HG03432 (cell line): ENCODE data around the gene GMPR.
A peak's percentile ranks its signal among the peaks of the same experiment; 100 is the strongest.
"Not testable (repeated sequence)": the region's sequence is repeated elsewhere in the genome, so short reads cannot be mapped to it uniquely, and the experiment has no call there.

Source experiments
- ATAC-seq: cut with Tn5 transposase; IDR thresholded peaks from one replicate; pipeline ENCODE4 v1.9.1; 2021; ENCODE audit warnings: mild to moderate bottlenecking, moderate library complexity; ENCODE audit not compliant: unreplicated experiment

The GMPR gene

DNA sequence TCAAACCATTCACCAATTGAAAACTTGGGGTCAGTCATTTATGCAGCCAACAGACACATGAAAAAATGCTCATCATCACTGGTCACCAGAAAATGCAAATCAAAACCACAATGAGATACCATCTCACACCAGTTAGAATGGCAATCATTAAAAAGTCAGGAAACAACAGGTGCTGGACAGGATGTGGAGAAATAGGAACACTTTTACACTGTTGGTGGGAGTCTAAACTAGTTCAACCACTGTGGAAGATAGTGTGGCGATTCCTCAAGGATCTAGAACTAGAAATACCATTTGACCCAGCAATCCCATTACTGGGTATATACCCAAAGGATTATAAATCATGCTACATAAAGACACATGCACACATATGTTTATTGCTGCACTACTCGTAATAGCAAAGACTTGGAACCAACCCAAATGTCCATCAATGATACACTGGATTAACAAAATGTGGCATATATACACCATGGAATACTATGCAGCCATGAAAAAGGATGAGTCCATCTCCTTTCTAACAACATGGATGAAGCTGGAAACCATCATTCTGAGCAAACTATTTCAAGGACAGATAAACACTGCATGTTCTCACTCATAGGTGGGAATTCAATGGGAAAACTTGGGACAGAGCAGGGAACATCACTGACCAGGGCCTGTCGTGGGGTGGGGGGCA lies 13.2 kb upstream of the GMPR start:
- ATAC-seq = not testable (repeated sequence)

DNA sequence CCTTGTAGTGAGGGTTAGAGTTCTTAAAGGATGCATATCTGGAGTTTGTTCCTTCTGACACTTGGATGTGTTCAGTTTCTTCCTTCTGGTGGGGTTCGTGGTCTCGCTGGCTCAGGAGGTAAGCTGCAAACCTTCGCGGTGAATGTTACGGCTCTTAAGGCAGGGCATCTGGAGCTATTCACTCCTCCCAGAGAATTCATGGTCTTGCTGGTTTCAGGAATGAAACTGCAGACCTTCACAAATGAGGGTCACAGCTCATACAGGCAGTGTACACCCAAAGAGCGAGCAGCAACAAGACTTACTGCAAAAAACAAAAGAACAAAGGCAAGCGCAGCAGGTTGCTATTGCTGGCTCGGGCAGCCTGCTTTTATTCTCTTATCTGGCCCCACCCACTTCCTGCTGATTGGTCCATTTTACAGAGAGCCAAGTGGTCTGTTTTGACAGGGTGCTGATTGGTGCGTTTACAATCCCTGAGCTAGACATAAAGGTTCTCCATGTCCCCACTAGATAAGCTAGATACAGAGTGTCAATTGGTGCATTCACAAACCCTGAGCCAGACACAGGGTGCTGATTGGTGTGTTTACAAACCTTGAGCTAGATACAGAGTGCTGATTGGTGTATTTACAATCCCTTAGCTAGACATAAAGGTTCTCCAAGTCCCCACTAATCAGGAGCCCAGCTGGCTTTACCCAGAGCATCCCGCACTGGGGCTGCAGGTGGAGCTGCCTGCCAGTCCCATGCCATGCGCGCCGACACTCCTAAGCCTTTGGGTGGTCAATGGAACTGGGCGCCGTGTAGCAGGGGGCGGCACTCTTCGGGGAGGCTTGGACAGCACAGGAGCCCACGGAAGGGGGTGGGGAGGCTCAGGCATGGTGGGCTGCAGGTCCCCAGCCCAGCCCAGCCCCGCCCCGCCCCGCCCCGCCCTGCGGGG lies 12.0 kb upstream of the GMPR start:
- ATAC-seq = not testable (repeated sequence)

DNA sequence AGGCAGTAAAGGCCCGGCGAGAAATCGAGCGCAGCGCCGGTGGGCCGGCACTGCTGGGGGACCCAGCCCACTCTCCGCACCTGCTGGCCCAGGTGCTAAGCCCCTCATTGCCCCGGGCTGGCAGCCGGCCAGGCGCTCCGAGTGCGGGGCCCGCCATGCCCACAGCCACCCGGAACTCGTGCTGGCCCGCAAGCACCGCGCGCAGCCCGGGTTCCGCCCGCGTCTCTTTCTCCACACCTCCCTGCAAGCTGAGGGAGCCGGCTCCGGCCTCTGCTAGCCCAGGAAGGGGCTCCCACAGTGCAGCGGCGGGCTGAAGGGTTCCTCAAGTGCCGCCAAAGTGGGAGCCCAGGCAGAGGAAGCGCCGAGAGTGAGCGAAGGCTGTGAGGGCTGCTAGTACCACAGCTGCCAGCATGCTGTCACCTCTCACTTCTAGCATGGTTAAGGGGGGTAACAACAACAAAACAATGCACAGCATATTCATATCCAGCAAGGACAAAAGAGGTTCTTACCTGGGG lies 11.3 kb upstream of the GMPR start:
- no peak for ATAC-seq

GRCh38 chr6:16227605-16228004 lies 10.8 kb upstream of the GMPR start:
- no peak for ATAC-seq

GRCh38 chr6:16228043-16228442 lies 10.3 kb upstream of the GMPR start:
- no peak for ATAC-seq

DNA sequence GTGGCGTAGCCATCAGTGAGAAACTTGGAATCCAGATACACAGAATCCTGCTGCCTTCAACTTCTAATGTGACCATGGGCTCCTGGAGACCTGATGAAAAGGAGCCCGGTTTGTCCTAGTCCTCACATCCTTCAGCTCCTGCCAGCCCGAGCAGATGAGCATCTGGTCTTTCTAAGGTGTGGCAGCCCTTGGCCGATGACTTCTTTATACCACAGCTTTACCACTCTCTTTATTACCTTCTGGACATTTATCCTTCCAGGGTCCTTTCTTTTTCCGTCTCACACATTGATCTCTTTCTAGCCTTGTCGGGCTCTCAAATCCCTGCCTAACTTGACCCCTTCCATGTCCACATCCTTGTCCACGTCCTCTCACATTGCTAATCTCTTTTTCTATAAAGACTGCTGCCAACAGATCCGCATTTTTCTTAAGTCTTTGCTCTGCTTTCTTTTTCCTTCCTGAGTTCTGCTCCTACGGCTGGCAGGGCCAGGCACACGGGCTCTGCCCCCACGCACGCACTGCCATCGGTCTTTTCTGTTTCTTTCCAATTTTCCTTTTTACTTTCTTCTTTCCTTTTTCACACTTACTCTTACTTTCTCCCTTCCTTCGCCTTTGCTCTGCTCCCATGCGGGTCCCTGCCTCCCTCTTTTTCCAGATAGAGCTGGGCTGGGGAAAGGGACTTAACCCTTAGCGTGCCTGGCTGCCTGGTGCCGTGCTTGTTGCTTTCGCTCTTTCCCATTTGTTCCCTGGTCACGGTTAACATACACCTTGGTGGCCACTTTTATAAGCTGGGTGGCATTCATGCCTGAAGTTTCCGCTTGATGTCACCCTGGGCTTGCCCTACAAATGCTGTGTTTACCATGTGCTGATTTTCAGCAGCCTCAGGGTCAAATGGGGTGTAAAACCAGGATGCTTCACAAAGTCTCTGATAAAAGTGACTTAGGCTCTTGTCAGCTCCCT lies 9.4 kb upstream of the GMPR start:
- ATAC-seq = no peak

DNA sequence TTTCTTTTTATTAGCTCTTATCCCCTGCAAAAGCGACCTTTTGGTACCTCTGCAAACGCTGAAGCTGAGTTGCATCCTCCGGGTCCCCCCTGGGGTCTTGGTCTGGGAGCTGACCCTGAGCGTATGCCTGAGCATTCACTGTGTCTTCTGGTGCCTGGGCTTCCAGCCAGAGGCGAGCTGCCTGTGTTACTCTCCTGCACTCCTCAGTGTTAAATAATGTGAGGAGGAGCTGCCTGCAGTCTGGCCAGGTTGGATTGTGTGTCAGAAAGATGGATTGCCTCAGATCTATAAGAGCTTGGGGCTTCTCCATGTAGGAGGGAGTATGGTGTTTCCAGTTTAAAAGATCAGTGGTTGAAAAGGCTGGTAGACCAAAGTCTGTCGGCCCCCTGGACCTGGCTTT lies 8.7 kb upstream of the GMPR start:
- no peak for ATAC-seq

- ATAC-seq = no peak
Observed at GRCh38 chr6:16230953-16231352, 7.4 kb upstream of the GMPR start.

DNA sequence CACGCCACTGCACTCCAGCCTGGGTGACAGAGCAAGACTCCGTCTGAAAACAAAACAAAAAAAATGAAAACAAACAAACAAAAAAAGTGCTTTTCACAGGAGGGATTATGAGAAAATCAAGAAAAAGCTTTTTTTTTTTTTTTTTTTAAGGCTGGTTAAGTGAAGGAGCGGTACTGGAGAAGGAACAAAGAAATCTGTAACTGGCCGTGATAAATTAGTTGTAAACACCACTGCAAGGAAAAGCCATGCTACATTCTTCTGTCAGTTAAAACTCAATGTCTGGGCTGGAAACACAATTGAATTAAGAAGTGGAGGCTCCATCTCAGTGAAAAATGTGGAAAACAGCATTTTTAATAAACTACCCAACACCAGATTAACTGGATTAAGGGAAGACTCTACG lies 6.3 kb upstream of the GMPR start:
- no peak for ATAC-seq

DNA sequence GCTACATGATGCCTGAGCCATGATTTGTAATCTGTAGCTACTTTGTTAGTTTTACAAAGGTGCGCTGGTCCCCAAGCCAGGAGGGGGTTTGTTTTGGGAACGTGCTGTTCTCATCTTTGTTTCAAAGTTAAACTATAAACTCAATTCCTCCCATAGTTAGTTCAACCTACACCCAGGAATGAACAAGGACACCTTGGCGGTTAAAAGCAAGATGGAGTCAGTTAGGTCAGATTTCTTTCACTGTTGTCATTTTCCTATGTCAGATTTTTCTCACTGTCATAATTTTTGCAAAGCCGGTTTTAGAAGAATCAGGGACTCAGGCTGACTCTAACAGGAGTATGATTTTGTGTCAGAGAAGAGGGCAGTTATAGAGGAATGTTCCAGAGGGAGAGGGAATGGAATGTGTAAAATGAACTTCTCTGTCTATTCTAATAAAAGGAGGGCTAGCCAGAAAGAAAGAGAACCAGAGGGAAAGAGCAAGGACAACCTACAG lies 2.3 kb upstream of the GMPR start:
- ATAC-seq = no peak

DNA sequence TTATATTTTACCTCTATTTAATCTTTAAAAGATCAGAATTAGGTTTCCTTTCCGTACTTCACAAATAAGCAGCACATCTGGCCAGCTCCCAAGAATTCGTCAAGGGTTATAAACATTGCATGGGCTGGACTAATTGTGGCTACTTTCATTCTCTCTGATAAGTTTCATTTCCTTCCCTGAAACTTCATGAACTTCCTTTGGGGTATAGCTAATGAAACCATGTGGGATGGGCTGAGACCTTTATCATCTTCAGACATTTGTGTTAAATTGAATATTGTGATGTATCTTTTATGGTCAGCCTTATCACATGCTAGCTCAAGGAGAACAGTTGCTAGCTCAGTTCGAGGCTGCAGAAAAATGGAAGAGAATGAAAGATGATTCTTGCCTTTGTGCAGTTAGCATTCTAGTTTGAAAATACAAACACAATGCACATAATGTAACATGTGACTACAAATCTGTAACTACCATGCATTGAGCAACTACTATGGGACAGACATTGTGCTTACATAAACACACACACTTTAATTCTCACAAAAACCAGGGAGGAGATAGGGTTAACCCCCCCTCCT lies 1.7 kb upstream of the GMPR start:
- ATAC-seq = peak; percentile 42

DNA sequence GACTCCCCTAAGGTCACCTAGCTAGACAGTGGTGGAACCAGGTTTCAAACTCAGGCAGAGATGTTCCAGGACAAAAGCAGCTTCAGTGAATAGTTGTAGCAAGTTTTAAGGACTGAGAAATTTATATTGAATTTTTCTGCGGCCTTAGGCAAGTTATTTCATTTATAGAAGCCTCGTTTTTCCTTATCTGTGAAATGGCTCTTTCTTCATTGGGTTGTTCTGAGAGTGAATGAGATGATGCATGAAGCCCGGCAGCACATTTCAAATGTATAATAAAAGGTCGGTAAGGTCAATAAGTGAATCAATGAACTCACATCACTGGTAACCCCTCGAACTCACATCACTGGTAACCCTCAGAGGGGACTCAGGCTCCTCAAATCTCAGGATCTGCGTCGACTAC lies 1.1 kb upstream of the GMPR start:
- ATAC-seq = no peak

GRCh38 chr6:16238963-16239797 lies 793 bp downstream of the GMPR start:
- no peak for ATAC-seq

- no peak for ATAC-seq
Observed at GRCh38 chr6:16239798-16240123, 1.4 kb downstream of the GMPR start.

DNA sequence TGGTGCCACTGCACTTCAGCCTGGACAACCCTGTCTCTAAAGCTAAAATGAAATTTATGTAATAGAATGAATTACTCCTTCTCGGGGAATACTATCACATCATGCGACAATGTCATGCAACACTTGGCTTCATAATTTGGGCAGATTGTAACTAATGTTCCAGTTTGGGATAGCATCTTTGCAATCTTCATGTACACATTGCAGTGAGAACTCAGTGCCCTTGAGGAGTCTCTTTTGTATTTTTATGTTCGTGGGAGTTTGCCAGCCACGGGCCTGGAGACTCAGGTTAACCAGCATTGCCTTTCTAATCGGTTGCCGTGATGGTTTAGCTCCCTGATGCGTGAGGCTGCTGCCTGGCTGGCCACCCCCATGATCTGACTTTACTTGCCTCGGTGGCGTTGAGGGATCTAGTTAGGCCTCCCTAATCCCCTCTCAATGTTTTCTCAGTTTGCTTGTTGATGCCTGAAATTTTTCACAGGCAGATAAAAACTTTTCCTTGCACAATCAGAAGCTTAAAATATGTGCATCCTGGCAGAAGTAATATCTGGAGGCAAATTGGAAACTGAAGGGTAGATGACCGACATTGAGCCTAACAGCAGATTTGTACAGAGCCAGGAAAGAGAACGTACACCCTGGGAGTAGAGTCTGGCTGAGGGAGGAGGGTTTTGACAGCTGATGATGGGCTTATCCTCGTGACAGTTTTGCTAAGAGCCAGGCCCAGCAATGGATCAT lies 2.4 kb downstream of the GMPR start:
- ATAC-seq = no peak

DNA sequence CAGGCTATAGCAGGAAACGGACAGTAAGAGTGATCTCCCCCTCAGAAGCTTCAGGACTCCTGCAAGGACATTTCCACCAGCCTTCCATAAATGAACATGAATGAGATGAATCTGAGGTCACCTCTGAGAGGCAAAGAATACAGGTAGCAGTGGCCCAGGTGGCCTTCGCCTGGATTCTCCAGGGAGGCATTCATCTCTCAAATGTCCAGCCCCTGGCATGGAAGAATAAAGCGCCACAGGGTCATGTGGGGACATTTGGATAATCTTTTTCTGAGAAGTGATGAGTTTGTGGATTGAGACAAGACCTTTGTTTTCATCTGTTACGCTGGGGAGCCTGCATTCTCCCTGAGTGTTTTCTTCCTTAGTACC lies 2.9 kb downstream of the GMPR start:
- ATAC-seq = no peak

GRCh38 chr6:16243055-16243454 lies 4.7 kb downstream of the GMPR start:
- ATAC-seq = no peak

- ATAC-seq = no peak
Observed at GRCh38 chr6:16243664-16244063, 5.3 kb downstream of the GMPR start.

DNA sequence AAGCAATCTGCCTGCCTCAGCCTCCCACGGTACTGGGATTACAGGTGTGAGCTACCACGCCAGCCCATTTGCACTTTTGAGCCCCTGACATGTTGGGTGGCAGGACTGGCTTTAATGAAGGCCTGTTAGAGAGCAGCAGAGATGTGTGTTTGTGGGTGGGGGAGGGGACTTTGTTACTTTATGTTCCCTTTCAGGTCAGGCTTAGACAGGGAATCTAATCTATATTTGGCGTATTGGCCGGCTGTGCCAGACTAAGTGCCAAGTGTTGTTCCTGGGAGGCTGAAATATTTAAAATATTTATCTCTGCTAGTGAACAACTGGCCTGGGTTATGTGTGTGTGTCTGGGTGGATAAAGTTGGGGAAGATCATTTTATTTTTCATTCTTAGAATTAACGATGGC lies 6.1 kb downstream of the GMPR start:
- no peak for ATAC-seq
